Astrocyte (in vitro differentiated cells and primary cell): Measurements from ENCODE around the gene VEPH1. TPM values are rescaled to one million over a fixed set of nuclear protein-coding genes. Genes with fewer than 3 reads are reported as not detected.

Source experiments
- DNase-seq: peaks from one replicate; pipeline ENCODE4 v3.0.0-alpha.2; 2010; ENCODE audit warnings: low read depth
- FAIRE-seq: peaks from 2 replicates; lab custom pipeline; 2011; peaks lifted over from hg19 to GRCh38; lab: Jason Lieb, UNC
- H2AFZ ChIP-seq: 2 replicates; pipeline ENCODE4 v1.6.0; 2012; ENCODE audit warnings: low read depth, low read length, inconsistent platforms
- H3K27ac ChIP-seq: 2 replicates; pipeline ENCODE4 v1.5.1; 2011; ENCODE audit warnings: low read depth, low read length, inconsistent platforms
- H3K27me3 ChIP-seq: 2 replicates; pipeline ENCODE4 v1.6.0; 2011; ENCODE audit warnings: low read length, inconsistent platforms; ENCODE audit not compliant: insufficient read depth
- H3K36me3 ChIP-seq: 2 replicates; pipeline ENCODE4 v1.5.1; 2011; ENCODE audit warnings: low read length, inconsistent platforms; ENCODE audit not compliant: insufficient read depth
- H3K4me1 ChIP-seq: 2 replicates; pipeline ENCODE4 v1.5.1; 2011; ENCODE audit warnings: low read length, inconsistent platforms; ENCODE audit not compliant: insufficient read depth
- H3K4me2 ChIP-seq: 2 replicates; pipeline ENCODE4 v1.6.0; 2012; ENCODE audit warnings: low read length, inconsistent platforms
- H3K4me3 ChIP-seq: 2 replicates; pipeline ENCODE4 v1.5.1; 2011; ENCODE audit warnings: low read depth, mild to moderate bottlenecking, low read length, inconsistent platforms; ENCODE audit not compliant: insufficient read depth
- H3K79me2 ChIP-seq: 2 replicates; pipeline ENCODE4 v1.6.0; 2012; ENCODE audit warnings: mild to moderate bottlenecking, low read length, inconsistent platforms; ENCODE audit not compliant: insufficient read depth
- H3K9ac ChIP-seq: 2 replicates; pipeline ENCODE4 v1.6.0; 2012; ENCODE audit warnings: mild to moderate bottlenecking, low read length, inconsistent platforms
- H3K9me3 ChIP-seq: 2 replicates; pipeline ENCODE4 v1.5.1; 2012; ENCODE audit warnings: low read depth, mild to moderate bottlenecking, low read length, inconsistent platforms; ENCODE audit not compliant: insufficient read depth
- H4K20me1 ChIP-seq: 2 replicates; pipeline ENCODE4 v1.6.0; 2012; ENCODE audit warnings: low read length, inconsistent platforms; ENCODE audit not compliant: insufficient read depth
- H3K27ac Mint-ChIP-seq: one replicate; pipeline ENCODE4 v1.8.0; 2021; ENCODE audit warnings: mild to moderate bottlenecking, mixed read lengths; ENCODE audit not compliant: unreplicated experiment
- H3K27me3 Mint-ChIP-seq: one replicate; pipeline ENCODE4 v1.8.0; 2021; ENCODE audit warnings: low read depth, mixed read lengths; ENCODE audit not compliant: unreplicated experiment
- H3K36me3 Mint-ChIP-seq: one replicate; pipeline ENCODE4 v1.8.0; 2021; ENCODE audit warnings: low read depth, mixed read lengths; ENCODE audit not compliant: unreplicated experiment
- H3K4me1 Mint-ChIP-seq: one replicate; pipeline ENCODE4 v1.8.0; 2021; ENCODE audit warnings: low read depth, mixed read lengths; ENCODE audit not compliant: unreplicated experiment
- H3K4me3 Mint-ChIP-seq: one replicate; pipeline ENCODE4 v1.8.0; 2021; ENCODE audit warnings: mild to moderate bottlenecking, moderate library complexity, mixed read lengths; ENCODE audit not compliant: unreplicated experiment
- H3K9me3 Mint-ChIP-seq: one replicate; pipeline ENCODE4 v1.8.0; 2021; ENCODE audit warnings: mild to moderate bottlenecking, mixed read lengths; ENCODE audit not compliant: unreplicated experiment
- CTCF ChIP-seq: IDR thresholded peaks from 2 replicates; pipeline ENCODE4 v1.5.1; 2011; ENCODE audit warnings: low read depth, mild to moderate bottlenecking, inconsistent platforms, low read length, moderate library complexity; ENCODE audit not compliant: insufficient read depth
- EZH2 ChIP-seq: IDR thresholded peaks from 2 replicates; pipeline ENCODE4 v1.6.1; 2012; ENCODE audit warnings: mild to moderate bottlenecking, low read length, inconsistent platforms; ENCODE audit not compliant: insufficient read depth
- total RNA-seq: library from RNA; stranded (reverse); gene quantifications from 2 replicates; pipeline ENCODE4 v1.2.1, GENCODE V29; 2021

The VEPH1 gene
- total RNA-seq, 1 donor from 2014 or later: 9.4 TPM

GRCh38 chr3:157469561-157470294, 33.5 kb downstream of the VEPH1 start:
- FAIRE-seq (no peak), DNase-seq (no peak)
- Histone ChIP-seq H3K4me2 (no peak overlapping the region), H3K27me3 (no peaks in the 10 kb centered on the region), H3K4me3 (no peak overlapping the region), H3K79me2 (peaks cover 3% of the 10 kb centered on the region), H3K36me3 (peaks cover 9% of the 10 kb centered on the region), H4K20me1 (no peaks in the 10 kb centered on the region), H3K9me3 (no peaks in the 10 kb centered on the region), H3K27ac (no peak overlapping the region), H3K4me1 (peaks cover 8% of the 10 kb centered on the region), H2AFZ (no peak overlapping the region), H3K9ac (no peak overlapping the region)
- no peaks in the 10 kb centered on the region for H3K36me3 Mint-ChIP-seq
- no peak for TF ChIP-seq CTCF
- TF ChIP-seq EZH2: no peak
- no peaks in the 10 kb centered on the region for H3K4me1 Mint-ChIP-seq
- no peak overlapping the region for H3K4me3 Mint-ChIP-seq
- H3K27me3 Mint-ChIP-seq: no peaks in the 10 kb centered on the region
- no peak overlapping the region for H3K27ac Mint-ChIP-seq
- H3K9me3 Mint-ChIP-seq: no peaks in the 10 kb centered on the region

GRCh38 chr3:157467200-157467599, 36.0 kb downstream of the VEPH1 start:
- Histone ChIP-seq H4K20me1 (no peaks in the 10 kb centered on the region), H3K79me2 (no peaks in the 10 kb centered on the region), H3K4me2 (no peak overlapping the region), H3K4me1 (peaks cover 15% of the 10 kb centered on the region), H3K9ac (no peak overlapping the region), H3K27me3 (no peaks in the 10 kb centered on the region), H3K9me3 (no peaks in the 10 kb centered on the region), H3K4me3 (no peak overlapping the region), H2AFZ (no peak overlapping the region), H3K27ac (no peak overlapping the region), H3K36me3 (peaks cover 9% of the 10 kb centered on the region)
- no peak for FAIRE-seq
- no peaks in the 10 kb centered on the region for H3K9me3 Mint-ChIP-seq
- H3K27me3 Mint-ChIP-seq: no peaks in the 10 kb centered on the region
- peaks cover 4% of the 10 kb centered on the region for H3K4me1 Mint-ChIP-seq
- DNase-seq: peak; percentile 33
- H3K36me3 Mint-ChIP-seq: no peaks in the 10 kb centered on the region
- TF ChIP-seq EZH2 (no peak), CTCF (no peak)
- H3K4me3 Mint-ChIP-seq: no peak overlapping the region
- H3K27ac Mint-ChIP-seq: no peak overlapping the region

GRCh38 chr3:157465741-157466140, 37.5 kb downstream of the VEPH1 start:
- no peak overlapping the region for H3K9ac ChIP-seq
- Mint-ChIP-seq H3K36me3 (no peaks in the 10 kb centered on the region), H3K27ac (no peak overlapping the region), H3K4me1 (peaks cover 4% of the 10 kb centered on the region), H3K27me3 (no peaks in the 10 kb centered on the region), H3K4me3 (no peak overlapping the region), H3K9me3 (no peaks in the 10 kb centered on the region)
- no peak overlapping the region for H3K27ac ChIP-seq
- H3K9me3 ChIP-seq: no peaks in the 10 kb centered on the region
- no peak for DNase-seq
- H3K4me3 ChIP-seq: no peak overlapping the region
- H3K36me3 ChIP-seq: peaks cover 9% of the 10 kb centered on the region
- H2AFZ ChIP-seq: no peak overlapping the region
- no peak for FAIRE-seq
- no peaks in the 10 kb centered on the region for H3K27me3 ChIP-seq
- TF ChIP-seq CTCF (no peak), EZH2 (no peak)
- H3K4me1 ChIP-seq: peaks cover 19% of the 10 kb centered on the region
- H4K20me1 ChIP-seq: no peaks in the 10 kb centered on the region
- no peaks in the 10 kb centered on the region for H3K79me2 ChIP-seq
- no peak overlapping the region for H3K4me2 ChIP-seq
